GM10266 (cell line): Measurements from ENCODE around the gene TMEM129.

Source experiments
- DNase-seq: peaks from one replicate; pipeline ENCODE4 v3.0.0; 2012; ENCODE audit errors: extremely low spot score
- CTCF ChIP-seq: IDR thresholded peaks from 2 replicates; pipeline ENCODE4 v1.5.1; 2012; ENCODE audit warnings: mild to moderate bottlenecking, low read depth; ENCODE audit not compliant: control insufficient read depth, insufficient read depth; ENCODE audit errors: missing control alignments

The TMEM129 gene

GRCh38 chr4:1743975-1744374 is 22.9 kb upstream of the TMEM129 start:
- DNase-seq, result no peak
- TF ChIP-seq CTCF, result no peak

GRCh38 chr4:1743551-1743950 is 22.4 kb upstream of the TMEM129 start:
- no peak for TF ChIP-seq CTCF
- DNase-seq, result no peak

GRCh38 chr4:1741208-1741607 is 20.1 kb upstream of the TMEM129 start:
- TF ChIP-seq CTCF, result no peak
- no peak for DNase-seq

GRCh38 chr4:1740021-1740545 is 19.0 kb upstream of the TMEM129 start:
- no peak for TF ChIP-seq CTCF
- DNase-seq, result no peak

- DNase-seq, result no peak
- no peak for TF ChIP-seq CTCF
Measured at GRCh38 chr4:1739358-1739757, 18.2 kb upstream of the TMEM129 start.

GRCh38 chr4:1738410-1738809 is 17.3 kb upstream of the TMEM129 start:
- no peak for DNase-seq
- TF ChIP-seq CTCF, result no peak

GRCh38 chr4:1737666-1738065 is 16.5 kb upstream of the TMEM129 start:
- TF ChIP-seq CTCF, result no peak
- DNase-seq, result no peak

GRCh38 chr4:1736812-1737211 is 15.7 kb upstream of the TMEM129 start:
- DNase-seq, result no peak
- no peak for TF ChIP-seq CTCF
